Inflammatory macrophage (primary cell): ENCODE results near the gene ASCL4.

ENCODE experiments used
- DNase-seq, 2 donors: peaks; one replicate each; pipeline ENCODE4 v3.0.0-alpha.2; 2020 to 2022

ASCL4 gene

DNA sequence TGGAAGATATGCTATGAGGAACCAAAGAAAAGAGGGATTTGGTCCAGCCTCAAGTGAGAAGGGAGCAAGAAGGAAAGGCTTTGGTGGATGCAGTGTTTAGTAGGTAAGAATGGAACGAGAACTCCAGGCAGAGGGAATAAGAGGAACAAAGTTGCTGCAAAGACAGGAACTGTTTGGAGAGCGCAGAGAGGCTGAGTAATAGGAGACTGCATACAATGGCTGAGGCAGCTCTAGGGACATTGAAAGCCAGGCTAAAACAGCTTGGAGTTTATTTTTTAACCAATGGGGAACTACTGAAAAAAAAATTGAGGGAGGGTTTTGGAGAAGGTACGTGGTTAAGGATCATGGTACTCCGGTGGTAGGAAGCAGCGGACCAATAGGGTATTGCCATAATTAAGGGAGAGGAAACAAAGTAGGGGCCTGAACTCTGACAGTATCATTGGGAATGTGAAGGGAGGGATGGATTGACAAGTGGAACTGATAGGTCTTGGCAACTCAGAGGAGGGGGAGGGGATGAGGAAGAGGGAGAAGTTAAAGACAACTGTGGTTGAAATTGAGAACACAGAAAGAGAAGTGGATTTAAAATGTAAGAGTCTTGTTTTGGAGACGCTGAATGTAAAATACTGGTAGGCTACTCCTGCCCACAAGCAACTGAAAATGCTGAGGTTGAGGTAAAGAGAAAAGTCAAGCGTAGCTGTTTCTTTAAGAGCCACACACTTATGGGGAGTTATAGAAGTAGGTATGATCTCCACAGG, 4.8 kb downstream of the ASCL4 start:
- DNase-seq: peak; percentile 52 to 69

DNA sequence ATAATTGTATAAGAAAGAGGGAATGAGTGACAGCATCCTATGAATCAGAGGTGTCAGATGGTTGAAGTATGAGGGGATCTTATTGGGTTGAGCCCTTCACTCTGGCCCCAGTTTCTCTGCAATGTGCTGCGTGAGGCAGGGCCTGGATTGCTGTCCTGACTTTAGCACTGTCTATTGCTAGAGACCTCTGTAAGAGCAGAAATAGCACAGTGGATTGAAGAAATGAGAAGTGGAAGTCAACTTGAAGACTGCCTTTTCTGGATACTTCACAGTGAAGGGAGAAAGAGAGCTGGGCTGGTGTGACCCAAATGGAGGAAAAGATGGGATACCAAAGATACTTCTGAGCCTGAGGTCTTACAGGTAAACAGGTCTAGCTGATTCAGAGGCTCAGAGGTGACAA, 5.8 kb downstream of the ASCL4 start:
- peak; percentile 6 to 32 for DNase-seq

DNA sequence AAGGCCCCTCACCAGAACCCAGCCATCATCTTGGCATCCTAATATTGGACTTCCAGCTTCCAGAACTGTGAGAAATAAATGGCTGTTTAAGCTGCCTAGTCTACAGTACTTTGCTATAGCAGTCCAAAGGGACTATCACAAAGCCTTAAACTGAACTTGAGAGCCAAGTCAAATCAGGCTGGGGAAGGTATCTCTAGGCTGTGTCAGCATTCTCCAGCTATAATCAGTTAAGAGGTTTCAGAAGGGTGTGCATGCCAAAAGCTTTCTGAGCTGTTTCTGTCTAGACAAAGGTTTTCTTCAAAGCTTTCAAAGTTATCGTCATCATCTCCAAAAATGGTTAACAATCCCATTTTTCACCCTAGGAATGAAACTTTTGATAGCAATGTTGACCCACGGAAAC, 7.6 kb downstream of the ASCL4 start:
- DNase-seq: no peak

DNA sequence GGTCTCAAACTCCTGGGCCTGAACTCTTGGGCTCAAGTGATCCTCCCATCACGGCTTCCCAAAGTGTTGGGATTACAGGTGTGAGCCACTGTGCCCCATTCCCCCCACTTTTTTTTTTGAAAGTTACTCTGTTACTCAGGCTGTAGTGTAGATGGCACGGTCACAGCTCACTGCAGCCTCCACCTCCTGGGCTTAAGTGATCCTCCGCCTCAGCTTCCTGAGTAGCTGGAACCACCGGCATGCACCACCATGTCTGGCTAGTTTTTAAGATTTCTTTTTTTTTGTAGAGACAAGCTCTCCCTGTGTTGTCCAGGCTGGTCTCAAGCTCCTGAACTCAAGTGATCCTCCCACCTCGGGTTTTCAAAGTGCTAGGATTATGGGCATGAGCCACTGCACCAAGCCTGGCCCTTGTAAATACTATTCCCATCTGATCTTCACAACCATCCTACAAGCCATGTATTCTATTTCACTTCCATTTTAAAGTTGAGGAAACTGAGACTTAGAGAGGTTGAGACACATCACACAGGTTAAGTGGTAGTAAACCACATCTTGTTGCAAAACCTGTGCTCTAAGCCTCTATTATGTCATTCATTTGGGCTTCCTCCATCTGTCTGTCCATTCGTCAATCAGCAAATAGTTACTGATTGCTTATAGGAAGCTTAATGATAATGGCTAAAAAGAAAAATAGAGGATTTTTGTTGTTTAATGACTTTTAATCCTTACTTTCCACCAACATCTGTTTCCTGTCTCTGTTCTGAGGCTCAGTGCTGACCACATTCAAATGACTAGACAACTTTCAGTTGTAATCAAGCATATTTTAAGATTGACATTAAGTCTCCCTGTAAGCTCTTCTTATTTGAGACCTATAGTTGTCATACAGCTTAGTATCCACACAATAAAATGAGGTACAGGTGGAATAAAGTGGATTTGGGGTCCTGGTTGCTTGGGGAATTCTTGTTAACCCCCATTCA, 9.2 kb downstream of the ASCL4 start:
- DNase-seq: no peak

DNA sequence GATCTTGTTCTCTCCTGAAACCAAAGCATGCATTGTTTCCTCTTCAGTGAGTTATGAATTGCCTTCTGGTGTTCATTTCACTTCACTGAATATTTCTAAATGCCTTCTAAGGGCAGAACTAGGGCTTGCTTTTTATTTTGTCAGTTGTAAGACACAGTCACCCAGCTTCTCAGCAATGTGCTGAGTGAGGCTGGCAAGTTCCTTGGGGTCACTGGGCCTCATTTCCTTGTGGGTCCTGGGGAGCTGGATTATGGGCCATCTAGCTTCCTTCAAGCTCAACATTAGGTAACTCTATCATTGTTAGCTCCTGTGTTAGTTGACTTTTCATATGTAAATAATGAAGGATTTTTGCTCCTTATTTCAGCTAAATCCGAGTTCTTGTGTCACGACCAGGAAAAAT, 13.8 kb downstream of the ASCL4 start:
- DNase-seq: no peak

DNA sequence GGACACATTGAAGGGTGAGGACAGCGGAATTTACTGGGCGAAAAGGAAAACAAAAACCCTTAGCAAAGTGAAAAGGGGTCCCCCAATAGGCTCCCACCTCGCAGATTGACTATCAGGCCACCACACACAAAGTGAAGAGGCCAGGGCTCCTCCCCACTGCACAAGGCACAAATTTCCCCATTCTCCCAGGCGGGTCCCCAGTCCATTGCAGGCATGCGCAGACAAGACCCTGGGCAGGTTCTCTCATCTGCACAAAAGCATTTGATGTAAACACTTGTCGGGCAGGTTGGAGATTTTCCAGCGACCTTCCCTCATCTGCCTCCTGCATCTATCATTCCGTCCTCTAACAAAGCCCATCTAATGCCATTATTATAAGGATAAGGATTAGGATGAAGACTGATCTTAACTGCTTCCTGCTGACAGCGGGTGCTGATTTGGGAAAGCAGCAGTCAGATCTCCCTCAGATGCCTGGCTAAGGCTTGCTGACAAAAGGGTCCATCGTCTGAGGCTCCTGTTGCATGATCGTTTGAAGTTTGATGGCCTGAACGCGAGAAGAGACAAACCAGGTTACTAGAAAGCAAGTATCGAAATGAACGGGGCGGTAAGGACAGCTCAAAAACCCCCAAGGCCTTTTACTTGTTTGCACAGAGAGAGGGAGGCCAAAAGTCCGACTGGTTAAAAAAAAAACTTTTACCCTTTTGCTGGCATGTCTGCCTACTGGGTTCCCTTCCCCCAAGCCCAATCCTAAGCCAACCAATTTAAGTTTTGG, 14.4 kb downstream of the ASCL4 start:
- DNase-seq: no peak

DNA sequence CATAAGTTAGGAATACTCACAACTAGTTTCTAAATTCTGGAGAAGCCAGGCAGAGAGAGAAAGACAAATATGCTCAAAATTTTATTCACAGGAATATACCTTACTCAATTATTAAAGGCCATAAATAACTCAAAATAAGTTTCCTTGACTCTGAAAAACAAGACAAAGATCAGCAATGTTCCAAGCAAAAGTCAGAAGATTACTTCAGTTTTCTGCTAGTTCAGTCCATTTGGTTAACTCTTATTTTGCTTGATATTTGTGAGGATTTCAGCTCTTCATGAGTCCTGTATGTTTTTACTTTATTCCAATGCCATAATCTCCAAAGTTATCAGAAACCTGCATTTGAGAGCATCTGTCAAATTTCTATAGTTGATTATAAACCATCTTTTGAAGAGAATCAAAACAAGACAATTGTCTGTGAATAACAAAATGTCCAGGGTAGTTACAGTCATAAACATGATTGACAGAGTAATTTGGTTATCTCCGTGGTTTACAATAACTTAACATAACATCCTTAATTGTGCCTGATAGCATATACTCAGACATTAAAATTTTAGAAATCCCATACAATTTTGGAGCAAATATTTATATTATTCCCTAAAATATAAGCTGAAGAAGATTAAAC, 17.1 kb downstream of the ASCL4 start:
- no peak for DNase-seq

DNA sequence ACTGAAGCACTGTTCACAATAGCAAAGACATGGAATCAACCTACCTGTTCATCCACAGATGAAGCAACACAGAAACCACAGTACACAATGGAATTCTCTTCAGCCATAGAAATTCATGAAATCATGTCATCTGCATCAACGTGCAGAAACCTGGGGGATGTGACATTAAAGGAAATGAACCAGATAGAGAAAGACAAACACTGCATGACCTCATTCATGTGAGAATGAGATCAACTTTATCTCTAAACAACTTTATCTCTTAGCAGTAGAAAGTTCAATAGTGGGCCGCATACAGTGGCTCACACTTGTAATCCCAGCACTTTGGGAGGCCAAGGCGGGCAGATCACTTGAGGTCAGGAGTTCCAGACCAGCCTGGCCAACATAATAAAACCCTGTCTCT, 19.9 kb downstream of the ASCL4 start:
- no peak for DNase-seq

DNA sequence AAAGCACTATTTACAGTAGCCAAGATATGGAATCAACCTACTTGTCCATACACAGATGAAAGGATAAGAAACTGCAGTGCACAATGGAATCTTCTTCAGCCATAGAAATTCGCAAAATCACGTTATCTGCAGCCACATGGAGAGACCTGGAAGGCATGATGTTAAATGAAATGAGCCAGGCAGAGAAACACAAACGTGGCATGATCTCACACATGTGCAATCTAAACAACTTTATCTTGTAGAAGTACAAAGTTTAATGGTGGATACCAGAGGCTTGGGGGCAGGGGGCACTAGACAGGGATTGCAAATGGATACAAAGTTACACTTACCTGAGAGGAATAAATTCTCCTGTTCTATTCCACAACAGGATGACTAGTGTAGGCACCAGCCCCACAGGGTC, 24.1 kb downstream of the ASCL4 start:
- DNase-seq: no peak

DNA sequence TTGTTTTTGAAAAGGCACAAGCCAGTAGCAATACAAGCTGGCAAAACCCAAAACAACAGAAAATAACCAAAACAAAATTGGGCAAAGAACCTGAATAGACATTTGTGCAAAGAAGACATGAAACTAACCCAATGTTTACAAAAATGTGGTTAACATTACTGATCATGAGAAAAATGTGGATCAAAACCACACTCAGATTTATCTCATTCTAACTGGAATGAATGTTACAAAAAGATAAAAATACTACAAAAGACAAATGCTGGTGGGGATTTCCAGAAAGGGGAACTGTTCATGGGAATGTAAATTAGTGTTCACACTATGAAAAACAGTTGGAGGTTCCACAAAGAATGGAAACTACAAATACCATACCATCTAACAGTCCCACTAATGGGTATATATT, 26.6 kb downstream of the ASCL4 start:
- DNase-seq: no peak

DNA sequence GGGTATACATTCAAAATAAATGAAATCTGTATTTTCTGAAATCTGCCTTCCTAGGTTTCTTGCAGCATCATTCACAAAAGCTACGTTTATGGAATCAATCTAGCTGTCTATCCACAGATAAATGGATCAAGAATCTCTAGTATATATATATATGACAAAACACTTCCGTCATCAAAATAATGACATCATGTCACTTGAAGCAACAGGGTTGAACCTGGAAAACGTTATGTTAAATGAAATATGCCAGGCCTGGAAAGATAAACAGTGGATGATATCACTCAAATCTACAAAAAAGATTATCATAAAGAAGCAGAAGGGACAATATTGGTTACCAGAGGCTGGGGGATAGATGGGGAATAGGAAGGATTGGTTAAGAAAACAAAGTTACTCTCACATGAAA, 28.6 kb downstream of the ASCL4 start:
- DNase-seq: no peak

DNA sequence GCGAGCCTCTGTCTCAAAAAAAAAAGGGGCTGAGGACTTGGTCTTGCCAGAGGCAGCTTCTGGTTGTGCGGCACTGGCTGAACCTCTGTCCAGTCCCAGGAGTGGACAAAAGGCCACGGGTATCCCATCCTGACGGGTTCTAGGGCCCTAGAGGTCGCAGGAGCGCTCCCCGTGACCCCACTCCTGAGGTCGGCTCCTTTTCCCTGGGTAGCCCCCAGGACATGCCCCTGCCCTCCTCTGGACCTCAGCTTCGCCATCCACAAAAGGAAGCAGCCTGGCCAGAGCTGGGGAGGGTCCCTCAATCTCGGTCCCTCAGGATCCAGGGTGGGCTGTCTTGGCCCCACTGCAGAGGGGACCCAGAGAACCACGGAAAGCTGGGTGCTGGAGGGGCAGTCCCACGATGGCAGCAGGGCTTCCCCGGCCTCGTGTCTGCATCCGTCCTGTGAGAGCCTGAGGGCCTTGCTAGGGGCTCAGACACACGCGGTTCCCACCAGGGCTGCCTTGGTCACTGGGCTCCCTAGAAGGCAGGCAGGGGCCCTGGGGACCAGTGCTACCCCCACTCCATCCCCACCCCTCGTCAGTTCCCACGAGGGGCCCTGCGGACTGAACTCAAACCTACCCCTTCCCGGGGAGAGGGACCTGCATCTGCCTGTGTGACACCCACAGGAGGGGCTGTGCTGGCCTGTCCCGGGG, 31.1 kb downstream of the ASCL4 start:
- DNase-seq: no peak

DNA sequence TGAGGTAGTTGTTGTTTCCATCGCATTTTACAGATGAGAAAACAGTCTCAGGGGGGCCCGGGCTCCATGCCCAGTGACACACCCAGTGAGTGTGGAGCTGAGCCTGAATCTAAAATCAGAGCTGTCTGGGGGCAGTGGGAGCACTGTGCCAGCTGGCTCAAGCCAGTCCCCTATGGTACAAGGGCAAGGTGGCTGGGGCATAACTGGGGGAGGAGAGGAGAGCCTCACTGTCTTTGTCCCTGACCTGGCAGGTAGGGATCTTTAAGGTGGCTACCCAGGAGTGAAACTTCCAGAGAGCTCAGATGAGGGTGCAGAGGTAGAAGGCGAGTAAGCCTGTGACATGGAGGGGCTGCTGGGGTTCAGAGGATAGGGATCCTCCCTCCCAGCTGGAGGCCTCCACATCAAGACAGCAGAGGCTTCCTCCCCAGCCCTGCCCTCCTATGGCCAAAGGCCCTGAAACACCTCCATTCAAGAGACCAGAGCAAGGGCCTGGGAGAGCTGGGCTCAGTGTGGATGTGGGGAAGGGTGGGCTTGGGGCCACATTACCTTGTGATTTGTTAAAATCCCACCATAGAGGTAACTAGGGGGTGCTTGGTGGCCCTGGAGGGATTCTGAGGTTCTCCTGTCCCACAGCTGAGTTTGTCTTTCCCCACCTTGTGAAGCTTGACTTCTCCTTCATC, 33.1 kb downstream of the ASCL4 start:
- DNase-seq: no peak

DNA sequence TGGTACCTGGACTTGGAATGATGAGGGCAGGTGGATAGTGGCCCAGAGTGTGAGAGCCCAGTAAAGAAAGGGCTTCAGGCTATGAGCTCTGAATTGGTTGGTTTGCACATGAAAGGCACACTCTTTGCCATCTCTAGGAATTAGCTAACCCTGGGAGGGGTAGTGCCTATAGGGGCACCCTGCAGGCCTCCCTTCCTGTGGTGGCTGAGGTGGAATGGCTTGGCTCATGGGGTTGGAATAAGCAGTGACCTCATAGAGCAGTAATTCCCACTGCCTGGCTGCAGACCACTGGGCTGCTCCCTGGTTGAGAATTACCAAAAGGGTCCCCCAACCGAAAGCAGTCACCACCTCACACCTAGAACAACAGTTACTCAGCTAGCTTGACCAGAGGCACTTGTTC, 42.7 kb downstream of the ASCL4 start:
- no peak for DNase-seq

DNA sequence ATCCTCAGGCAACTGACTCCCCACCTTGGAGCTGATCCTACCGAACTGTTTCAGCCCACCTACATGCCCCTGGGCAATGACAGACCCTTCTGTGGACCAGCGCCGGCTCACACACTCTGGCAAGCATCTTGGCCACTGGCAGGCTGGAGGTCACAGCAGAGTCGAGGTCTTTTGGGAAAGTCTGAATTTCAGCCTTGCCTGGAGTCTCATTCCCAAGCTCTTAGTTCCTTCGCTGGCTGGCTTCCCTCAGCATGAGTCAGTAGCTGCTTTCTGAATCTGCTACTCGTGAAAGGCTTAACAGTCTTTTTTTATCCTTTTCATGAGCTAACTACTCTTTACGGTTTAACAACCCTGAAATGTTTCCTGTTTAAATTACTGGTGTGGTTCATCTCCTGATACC, 44.5 kb downstream of the ASCL4 start:
- DNase-seq: no peak

DNA sequence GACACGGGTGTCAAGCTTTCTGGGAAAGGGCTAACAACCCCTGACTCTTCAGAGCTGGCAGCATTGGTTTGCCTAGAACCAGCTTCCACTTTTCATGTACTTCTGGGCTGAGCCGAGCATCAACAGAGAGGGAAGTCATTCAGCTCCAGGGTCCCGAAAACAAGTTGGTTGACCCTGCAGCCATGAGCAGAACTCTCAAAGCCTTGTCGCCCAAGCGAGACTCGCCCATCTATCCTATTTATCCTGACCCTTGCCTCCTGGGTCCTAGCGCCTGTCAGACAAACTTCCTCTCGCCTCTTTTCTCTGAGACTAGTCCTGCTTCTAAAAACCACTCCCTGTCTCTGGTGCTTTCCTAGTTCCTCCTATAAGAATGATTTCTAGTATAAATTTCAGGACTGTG, 47.9 kb downstream of the ASCL4 start:
- peak in 1 of 2 donors; percentile 3 for DNase-seq
